DND-41 (cell line): ENCODE data around the gene ARMC9.

ENCODE experiments used
- ATAC-seq: fragments of 200-7000 bp; cut with Tn5 transposase; 3 replicates; pipeline ENCODE4 v1.9.1; 2021; ENCODE audit warnings: low read depth; ENCODE audit not compliant: insufficient read depth
- DNase-seq: peaks from one replicate; pipeline ENCODE4 v3.0.0-alpha.2; 2020
- H2AFZ ChIP-seq: 2 replicates; pipeline ENCODE4 v1.6.0; 2012; ENCODE audit warnings: low read depth, low read length
- H3K27ac ChIP-seq: 2 replicates; pipeline ENCODE4 v1.5.1; 2012; ENCODE audit warnings: low read length, inconsistent platforms
- H3K27me3 ChIP-seq: fragments of 200-600 bp; sonication (generic); 2 replicates; pipeline ENCODE4 v1.6.0; 2012; ENCODE audit warnings: low read length, mild to moderate bottlenecking, inconsistent platforms; ENCODE audit not compliant: insufficient read depth, poor library complexity
- H3K36me3 ChIP-seq: 2 replicates; pipeline ENCODE4 v1.5.1; 2012; ENCODE audit warnings: low read length, inconsistent platforms; ENCODE audit not compliant: insufficient read depth
- H3K4me1 ChIP-seq: 2 replicates; pipeline ENCODE4 v1.5.1; 2012; ENCODE audit warnings: mild to moderate bottlenecking, low read length; ENCODE audit not compliant: insufficient read depth
- H3K4me2 ChIP-seq: 2 replicates; pipeline ENCODE4 v1.6.0; 2012; ENCODE audit warnings: mild to moderate bottlenecking, moderate library complexity, low read length, inconsistent platforms; ENCODE audit not compliant: insufficient read depth
- H3K4me3 ChIP-seq, 2 experiments: fragments of 200-600 bp in 1 of 2; shearing (Covaris generic) in 1 of 2; 2 replicates each; pipeline ENCODE4 v1.5.1; 2012 to 2016; ENCODE audit warnings: inconsistent platforms in 2 of 2, low read length in 2 of 2, mild to moderate bottlenecking in 2 of 2, low read depth in 1 of 2, moderate library complexity in 1 of 2
- H3K79me2 ChIP-seq: 2 replicates; pipeline ENCODE4 v1.6.0; 2012; ENCODE audit warnings: low read length, inconsistent platforms; ENCODE audit not compliant: insufficient read depth
- H3K9ac ChIP-seq: 2 replicates; pipeline ENCODE4 v1.6.0; 2012; ENCODE audit warnings: low read depth, mild to moderate bottlenecking, inconsistent platforms, low read length, moderate library complexity
- H3K9me3 ChIP-seq: 2 replicates; pipeline ENCODE4 v1.5.1; 2012; ENCODE audit warnings: low read length, moderate library complexity, mild to moderate bottlenecking, inconsistent platforms; ENCODE audit not compliant: insufficient read depth, severe bottlenecking
- H4K20me1 ChIP-seq: 2 replicates; pipeline ENCODE4 v1.6.0; 2012; ENCODE audit warnings: low read length; ENCODE audit not compliant: insufficient read depth
- CTCF ChIP-seq: IDR thresholded peaks from 2 replicates; pipeline ENCODE4 v1.5.1; 2012; ENCODE audit warnings: borderline replicate concordance, low read length, moderate library complexity, mild to moderate bottlenecking; ENCODE audit not compliant: poor library complexity, severe bottlenecking; ENCODE audit errors: extremely low read depth
- EZH2 ChIP-seq: IDR thresholded peaks from 3 replicates; pipeline ENCODE4 v1.6.1; 2012; ENCODE audit warnings: borderline replicate concordance, low read depth, mild to moderate bottlenecking, moderate library complexity, low read length, inconsistent platforms; ENCODE audit not compliant: severe bottlenecking

The ARMC9 gene

DNA sequence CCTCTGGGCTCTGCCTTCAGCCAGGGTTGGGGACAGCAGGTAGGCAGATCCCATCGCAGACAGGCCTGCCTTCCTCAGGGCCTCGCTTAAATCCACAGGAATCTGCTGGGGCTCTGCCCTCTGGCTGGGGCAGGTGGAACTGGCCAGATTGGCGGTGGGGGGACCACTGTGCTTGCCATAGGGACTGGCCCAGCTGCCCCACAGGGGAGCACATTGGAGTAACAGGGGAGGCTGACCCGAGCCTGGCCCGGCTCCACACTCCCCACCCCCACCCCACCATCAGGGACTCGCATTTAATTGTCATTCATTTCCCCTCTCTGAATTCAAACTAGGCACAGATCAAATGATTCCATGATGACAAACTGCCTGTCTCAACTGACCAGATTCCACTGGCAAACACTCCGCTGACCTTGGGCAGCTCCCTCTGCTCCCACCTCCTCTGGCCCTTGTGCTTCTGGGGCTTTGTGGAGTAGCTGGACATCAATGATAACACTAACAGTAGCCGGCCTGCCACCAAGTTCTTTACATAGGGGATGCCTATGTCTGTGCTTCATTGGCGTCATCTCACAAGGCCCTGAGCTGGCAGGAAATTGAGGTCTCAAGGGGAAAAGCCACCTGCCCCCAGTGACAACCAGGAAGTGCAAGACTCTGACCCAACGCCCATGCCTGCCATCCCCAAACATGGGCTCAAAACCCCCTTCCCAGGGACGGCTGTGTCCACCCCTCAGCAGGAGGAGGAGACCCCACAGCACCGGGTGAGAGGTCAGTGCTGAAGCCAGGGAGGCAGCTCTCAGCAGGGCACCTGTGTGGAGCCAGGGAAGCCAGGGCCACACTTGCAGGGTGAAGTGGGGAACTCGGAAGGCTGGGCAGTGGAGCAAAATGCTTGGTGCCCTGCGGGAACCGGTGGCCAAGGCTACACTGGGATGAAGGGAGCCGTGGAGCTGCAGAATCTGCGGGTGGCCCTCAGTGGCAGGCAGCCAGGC lies 195.0 kb downstream of the ARMC9 start:
- TF ChIP-seq CTCF (no peak), EZH2 (no peak)
- peak; percentile 36 for DNase-seq
- no peaks in the 10 kb centered on the region for H3K36me3 ChIP-seq
- H3K4me2 ChIP-seq: no peak overlapping the region
- H3K79me2 ChIP-seq: no peaks in the 10 kb centered on the region
- no peaks in the 10 kb centered on the region; the same call in 1 of the 2 replicates for H4K20me1 ChIP-seq
- no peak overlapping the region for H3K9ac ChIP-seq
- H2AFZ ChIP-seq: peak overlapping the region; percentile 33
- peaks cover 5% of the 10 kb centered on the region for H3K27me3 ChIP-seq
- ATAC-seq: peak; percentile 68; the same call in 2 of the 3 replicates
- no peaks in the 10 kb centered on the region for H3K4me1 ChIP-seq
- H3K9me3 ChIP-seq: no peaks in the 10 kb centered on the region
- H3K4me3 ChIP-seq: no peak overlapping the region
- no peak overlapping the region for H3K27ac ChIP-seq

GRCh38 chr2:231394211-231395141 lies 196.0 kb downstream of the ARMC9 start:
- Histone ChIP-seq H3K9me3 (no peaks in the 10 kb centered on the region), H3K4me3 (no peak overlapping the region), H3K27ac (no peak overlapping the region), H3K36me3 (no peaks in the 10 kb centered on the region), H3K4me2 (no peak overlapping the region), H3K27me3 (peaks cover 5% of the 10 kb centered on the region), H2AFZ (no peak overlapping the region; the same call in 1 of the 2 replicates), H3K4me1 (no peaks in the 10 kb centered on the region), H4K20me1 (no peaks in the 10 kb centered on the region), H3K79me2 (no peaks in the 10 kb centered on the region), H3K9ac (no peak overlapping the region)
- no peak for ATAC-seq
- TF ChIP-seq CTCF (peak; percentile 3), EZH2 (no peak)
- no peak for DNase-seq

DNA sequence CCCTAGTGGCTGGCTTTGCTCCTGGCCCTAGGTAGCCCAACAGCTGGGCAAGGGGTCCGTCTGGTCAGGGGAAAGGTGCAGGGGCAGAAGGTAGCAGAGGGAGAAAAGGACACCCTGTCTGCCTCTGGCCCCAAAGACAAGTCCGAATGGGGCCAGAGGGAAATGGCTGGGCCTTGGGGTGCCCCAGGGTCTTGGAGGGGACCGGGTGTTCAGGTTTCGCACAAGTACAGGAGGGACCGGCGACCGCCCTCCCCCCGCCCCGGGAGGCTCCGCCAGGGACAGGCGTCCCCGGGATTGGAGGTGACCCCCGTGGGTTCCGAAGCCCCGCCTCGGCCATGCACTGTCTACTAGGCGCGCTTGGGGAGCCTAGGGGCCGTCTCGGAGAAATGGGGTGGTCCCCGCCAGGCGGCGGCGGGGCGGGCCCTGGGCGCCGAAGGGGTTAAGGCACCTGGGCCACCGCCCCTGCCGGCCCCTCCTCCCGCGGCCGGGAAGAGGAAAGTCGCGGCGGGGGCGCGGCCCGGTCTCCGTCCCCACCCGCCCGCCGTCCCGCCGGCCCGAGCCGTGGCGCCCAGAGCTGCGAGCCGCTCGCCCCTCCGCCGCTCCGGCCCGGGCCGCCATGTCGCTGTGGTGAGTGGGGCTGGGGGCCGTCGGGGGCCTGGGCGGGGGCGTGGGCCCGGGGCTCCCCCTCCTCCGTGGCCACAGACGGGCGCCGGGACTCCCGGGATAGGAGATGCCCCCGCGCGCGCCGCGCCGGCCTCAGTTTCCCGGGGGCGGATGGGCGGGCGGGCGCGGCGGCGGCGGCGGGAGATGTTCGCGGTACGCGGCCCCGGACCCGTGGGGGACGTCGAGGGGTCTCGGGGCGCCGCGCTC lies 197.0 kb downstream of the ARMC9 start, which contains the start of gene B3GNT7:
Gene B3GNT7, plus strand, starts transcription at position 523 of the 870 bp plus-strand sequence. Its CDS starts 94 bp downstream, at position 617.
- Histone ChIP-seq H3K4me2 (no peak within 1 kb of the TSS), H3K9me3 (no peaks in the 10 kb centered on the region), H3K4me1 (no peaks in the 10 kb centered on the region), H4K20me1 (peaks cover 2% of the 10 kb centered on the region; the same call in 1 of the 2 replicates), H2AFZ (no peak within 1 kb of the TSS), H3K27ac (no peak within 1 kb of the TSS), H3K4me3 (no peak within 1 kb of the TSS), H3K36me3 (no peaks in the 10 kb centered on the region), H3K27me3 (peaks cover 2% of the 10 kb centered on the region), H3K9ac (no peak within 1 kb of the TSS), H3K79me2 (no peaks in the 10 kb centered on the region)
- TF ChIP-seq EZH2 (no peak), CTCF (no peak)
- DNase-seq: no peak
- no peak for ATAC-seq
